Measurements from ENCODE around the gene EIF5.

GRCh38 chr14:103393676-103394626 lies 59.9 kb downstream of the EIF5 start:
- TF ChIP-seq CTCF (IDR thresholded peaks at IDR 0.05) (peak; percentile 68 to 88 (median 75)), EP300 (IDR thresholded peaks at IDR 0.05) (no peak), POLR2A (IDR thresholded peaks at IDR 0.05) (no peak)
